Regular cardiac myocyte (primary cell): ENCODE results near the gene OPN1MW3. TPM values are rescaled to one million over a fixed set of nuclear protein-coding genes. Genes with fewer than 3 reads are reported as not detected.

Experiments used
- total RNA-seq: library from RNA; depleted of rRNA; stranded (reverse); fragments of >200 nt; gene quantifications from 2 replicates; pipeline ENCODE4 v1.2.3, GENCODE V29; 2014

OPN1MW3 gene
- not detected in 2 replicates for total RNA-seq

DNA sequence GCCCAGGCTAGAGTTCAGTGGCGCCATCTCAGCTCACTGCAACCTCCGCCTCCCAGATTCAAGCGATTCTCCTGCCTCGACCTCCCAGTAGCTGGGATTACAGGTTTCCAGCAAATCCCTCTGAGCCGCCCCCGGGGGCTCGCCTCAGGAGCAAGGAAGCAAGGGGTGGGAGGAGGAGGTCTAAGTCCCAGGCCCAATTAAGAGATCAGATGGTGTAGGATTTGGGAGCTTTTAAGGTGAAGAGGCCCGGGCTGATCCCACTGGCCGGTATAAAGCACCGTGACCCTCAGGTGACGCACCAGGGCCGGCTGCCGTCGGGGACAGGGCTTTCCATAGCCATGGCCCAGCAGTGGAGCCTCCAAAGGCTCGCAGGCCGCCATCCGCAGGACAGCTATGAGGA lies at the start of gene OPN1MW3:
OPN1MW3 (plus strand) TSS at position 301 of the 400 bp plus-strand sequence; CDS start at position 339, 38 bp downstream.

DNA sequence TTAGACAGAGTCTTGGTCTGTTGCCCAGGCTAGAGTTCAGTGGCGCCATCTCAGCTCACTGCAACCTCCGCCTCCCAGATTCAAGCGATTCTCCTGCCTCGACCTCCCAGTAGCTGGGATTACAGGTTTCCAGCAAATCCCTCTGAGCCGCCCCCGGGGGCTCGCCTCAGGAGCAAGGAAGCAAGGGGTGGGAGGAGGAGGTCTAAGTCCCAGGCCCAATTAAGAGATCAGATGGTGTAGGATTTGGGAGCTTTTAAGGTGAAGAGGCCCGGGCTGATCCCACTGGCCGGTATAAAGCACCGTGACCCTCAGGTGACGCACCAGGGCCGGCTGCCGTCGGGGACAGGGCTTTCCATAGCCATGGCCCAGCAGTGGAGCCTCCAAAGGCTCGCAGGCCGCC lies 37.9 kb upstream of the OPN1MW3 start, which contains the start of gene OPN1MW2:
OPN1MW2 (plus strand) TSS at position 301 of the 400 bp plus-strand sequence; CDS start at position 361, 60 bp downstream.

GRCh38 chrX:154294791-154295574 lies 37.6 kb downstream of the OPN1MW3 start, which contains the start of gene TEX28:
Gene TEX28 (minus strand): TSS chrX:154295124. CDS start chrX:154292117, 3,007 bp downstream.

GRCh38 chrX:154295664-154296310 lies 38.4 kb downstream of the OPN1MW3 start, which contains the start of gene TKTL1:
Gene TKTL1 (plus strand): TSS chrX:154295795. CDS start chrX:154295860, 65 bp downstream.

Other genes with a start within 250 kb of the OPN1MW3 start
- gene IRAK1, start 237.7 kb upstream of the OPN1MW3 start, total RNA-seq = 74.4 and 108 TPM in 2 replicates
- gene MECP2, start 159.9 kb upstream of the OPN1MW3 start, total RNA-seq = 15.3 and 27.6 TPM in 2 replicates
- not detected in 2 replicates for gene OPN1LW, start 113.3 kb upstream of the OPN1MW3 start, total RNA-seq
- gene OPN1MW, start 75.0 kb upstream of the OPN1MW3 start, total RNA-seq = not detected in 2 replicates
- not detected in 2 replicates for gene OPN1MW2, start 37.8 kb upstream of the OPN1MW3 start, total RNA-seq
- gene TEX28, start 37.5 kb downstream of the OPN1MW3 start, total RNA-seq = under 0.01 TPM in 1 of 2 replicates, not detected in the other
- not detected in 2 replicates for gene TKTL1, start 38.2 kb downstream of the OPN1MW3 start, total RNA-seq
- 2,015 and 2,065 TPM in 2 replicates for gene FLNA, start 117.1 kb downstream of the OPN1MW3 start, total RNA-seq
- 14.7 and 18.0 TPM in 2 replicates for gene EMD, start 121.7 kb downstream of the OPN1MW3 start, total RNA-seq
- gene RPL10, start 140.8 kb downstream of the OPN1MW3 start, total RNA-seq = 2,943 and 5,659 TPM in 2 replicates
- 62.6 and 66.7 TPM in 2 replicates for gene DNASE1L1, start 151.7 kb downstream of the OPN1MW3 start, total RNA-seq
- gene TAFAZZIN, start 154.0 kb downstream of the OPN1MW3 start, total RNA-seq = 10.4 and 13.8 TPM in 2 replicates
- gene ATP6AP1, start 171.1 kb downstream of the OPN1MW3 start, total RNA-seq = 45.4 and 59.8 TPM in 2 replicates
- 114 and 157 TPM in 2 replicates for gene GDI1, start 179.6 kb downstream of the OPN1MW3 start, total RNA-seq
- 71.0 and 92.2 TPM in 2 replicates for gene FAM50A, start 186.6 kb downstream of the OPN1MW3 start, total RNA-seq
- 16.3 and 23.8 TPM in 2 replicates for gene PLXNA3, start 200.7 kb downstream of the OPN1MW3 start, total RNA-seq
- 22.4 and 39.2 TPM in 2 replicates for gene LAGE3, start 221.7 kb downstream of the OPN1MW3 start, total RNA-seq
- gene UBL4A, start 229.0 kb downstream of the OPN1MW3 start, total RNA-seq = 42.4 and 51.3 TPM in 2 replicates
- gene SLC10A3, start 233.0 kb downstream of the OPN1MW3 start, total RNA-seq = 20.3 and 26.8 TPM in 2 replicates